ENCODE results near the gene TAF1B. TPM values are rescaled to one million over a fixed set of nuclear protein-coding genes. Genes with fewer than 3 reads are reported as not detected.

Gene TAF1B
- total RNA-seq, 1 experiment from 2014 or later = 24.8 TPM

- no peaks in the 10 kb centered on the region for H3K79me2 ChIP-seq (ENCODE audit: low read depth)
- H3K9me3 ChIP-seq (ENCODE audit: insufficient read depth, low read depth) = no peaks in the 10 kb centered on the region
- H3K27me3 ChIP-seq (ENCODE audit: insufficient read depth, low read depth) = no peaks in the 10 kb centered on the region
- H3K27ac ChIP-seq = no peak overlapping the region
- no peaks in the 10 kb centered on the region for H4K20me1 ChIP-seq (ENCODE audit: insufficient read depth)
- no peaks in the 10 kb centered on the region for H3K9me2 ChIP-seq (ENCODE audit: insufficient read depth)
- no peak overlapping the region for H3K4me3 ChIP-seq
- intact Hi-C loops (cut with micrococcal nuclease; ENCODE audit: unreplicated experiment) = loop anchor here (2.0 to 5.0 kb wide), 2 partner anchors 31 to 130 kb away; partner anchors contain the start of gene TAF1B
- DNase-seq = no peak
- BruUV-seq (replicated peaks) = no TSS peak
- peaks cover 51% of the 10 kb centered on the region for H3K4me1 ChIP-seq (replicated peaks; ENCODE audit: insufficient read depth)
- CTCF ChIA-PET = interaction anchor here (0.9 kb wide), 1 partner anchor 173 kb away, joined by 3 read pairs; no protein-coding TSS in a partner anchor
- no peak overlapping the region for H2AFZ ChIP-seq
- POLR2A ChIA-PET (ENCODE audit: unreplicated experiment) = interaction anchor here (0.7 kb wide), 1 partner anchor 31 kb away, joined by 4 read pairs; no protein-coding TSS in a partner anchor
- no peak for TF ChIP-seq EZH2 (IDR thresholded peaks at IDR 0.05; ENCODE audit: low read depth)
- TF ChIP-seq, protein P1, sequence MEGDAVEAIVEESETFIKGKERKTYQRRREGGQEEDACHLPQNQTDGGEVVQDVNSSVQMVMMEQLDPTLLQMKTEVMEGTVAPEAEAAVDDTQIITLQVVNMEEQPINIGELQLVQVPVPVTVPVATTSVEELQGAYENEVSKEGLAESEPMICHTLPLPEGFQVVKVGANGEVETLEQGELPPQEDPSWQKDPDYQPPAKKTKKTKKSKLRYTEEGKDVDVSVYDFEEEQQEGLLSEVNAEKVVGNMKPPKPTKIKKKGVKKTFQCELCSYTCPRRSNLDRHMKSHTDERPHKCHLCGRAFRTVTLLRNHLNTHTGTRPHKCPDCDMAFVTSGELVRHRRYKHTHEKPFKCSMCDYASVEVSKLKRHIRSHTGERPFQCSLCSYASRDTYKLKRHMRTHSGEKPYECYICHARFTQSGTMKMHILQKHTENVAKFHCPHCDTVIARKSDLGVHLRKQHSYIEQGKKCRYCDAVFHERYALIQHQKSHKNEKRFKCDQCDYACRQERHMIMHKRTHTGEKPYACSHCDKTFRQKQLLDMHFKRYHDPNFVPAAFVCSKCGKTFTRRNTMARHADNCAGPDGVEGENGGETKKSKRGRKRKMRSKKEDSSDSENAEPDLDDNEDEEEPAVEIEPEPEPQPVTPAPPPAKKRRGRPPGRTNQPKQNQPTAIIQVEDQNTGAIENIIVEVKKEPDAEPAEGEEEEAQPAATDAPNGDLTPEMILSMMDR (conservative IDR thresholded peaks at IDR 0.05) = no peak
- no peak overlapping the region for H3K4me2 ChIP-seq
- peaks cover 6% of the 10 kb centered on the region; the same call in 1 of the 2 replicates for H3F3A ChIP-seq (ENCODE audit: insufficient read depth, low read depth)
- H3K36me3 ChIP-seq (ENCODE audit: low read depth) = no peaks in the 10 kb centered on the region
Observed at GRCh38 chr2:9811679-9812511, 31.4 kb upstream of the TAF1B start.

GRCh38 chr2:9812945-9813311 lies 30.3 kb upstream of the TAF1B start:
- POLR2A ChIA-PET (ENCODE audit: unreplicated experiment) = no interaction called here
- H2AFZ ChIP-seq = no peak overlapping the region
- no TSS peak for BruUV-seq (replicated peaks)
- peaks cover 52% of the 10 kb centered on the region for H3K4me1 ChIP-seq (replicated peaks; ENCODE audit: insufficient read depth)
- no peak for DNase-seq
- CTCF ChIA-PET = interaction anchor here (0.6 to 1.3 kb wide), 4 partner anchors 102 to 258 kb away, joined by 3 to 13 read pairs (median 4); no protein-coding TSS in a partner anchor
- H3F3A ChIP-seq (ENCODE audit: insufficient read depth, low read depth) = peaks cover 13% of the 10 kb centered on the region; the same call in 1 of the 2 replicates
- H4K20me1 ChIP-seq (ENCODE audit: insufficient read depth) = no peaks in the 10 kb centered on the region
- H3K27ac ChIP-seq = no peak overlapping the region
- TF ChIP-seq EZH2 (IDR thresholded peaks at IDR 0.05; ENCODE audit: low read depth) = no peak
- TF ChIP-seq, protein P1 (conservative IDR thresholded peaks at IDR 0.05) = no peak
- no peaks in the 10 kb centered on the region for H3K9me3 ChIP-seq (ENCODE audit: insufficient read depth, low read depth)
- intact Hi-C loops (cut with micrococcal nuclease; ENCODE audit: unreplicated experiment) = loop anchor here (2.0 to 5.0 kb wide), 2 partner anchors 30 to 129 kb away; partner anchors contain the start of gene TAF1B
- no peaks in the 10 kb centered on the region for H3K27me3 ChIP-seq (ENCODE audit: insufficient read depth, low read depth)
- no peaks in the 10 kb centered on the region for H3K9me2 ChIP-seq (ENCODE audit: insufficient read depth)
- no peak overlapping the region for H3K4me3 ChIP-seq
- no peak overlapping the region for H3K4me2 ChIP-seq
- no peaks in the 10 kb centered on the region for H3K36me3 ChIP-seq (ENCODE audit: low read depth)
- no peaks in the 10 kb centered on the region for H3K79me2 ChIP-seq (ENCODE audit: low read depth)

- Histone ChIP-seq H3K4me2 (peak overlapping the region; percentile 69), H3K27ac (no peak overlapping the region), H4K20me1 (ENCODE audit: insufficient read depth) (no peaks in the 10 kb centered on the region), H3K27me3 (ENCODE audit: insufficient read depth, low read depth) (no peaks in the 10 kb centered on the region), H3F3A (ENCODE audit: insufficient read depth, low read depth) (peaks cover 18% of the 10 kb centered on the region; the same call in 1 of the 2 replicates), H3K9me3 (ENCODE audit: insufficient read depth, low read depth) (no peaks in the 10 kb centered on the region), H3K9me2 (ENCODE audit: insufficient read depth) (no peaks in the 10 kb centered on the region), H3K36me3 (ENCODE audit: low read depth) (no peaks in the 10 kb centered on the region), H3K79me2 (ENCODE audit: low read depth) (no peaks in the 10 kb centered on the region), H2AFZ (peak overlapping the region; percentile 41), H3K4me1 (replicated peaks; ENCODE audit: insufficient read depth) (peaks cover 52% of the 10 kb centered on the region), H3K4me3 (no peak overlapping the region)
- CTCF ChIA-PET = interaction anchor here (0.7 to 1.3 kb wide), 2 partner anchors 101 to 134 kb away, joined by 6 to 13 read pairs; no protein-coding TSS in a partner anchor
- POLR2A ChIA-PET (ENCODE audit: unreplicated experiment) = no interaction called here
- intact Hi-C loops (cut with micrococcal nuclease; ENCODE audit: unreplicated experiment) = loop anchor here (1.0 to 5.0 kb wide), 3 partner anchors 29 to 129 kb away; partner anchors contain the start of gene TAF1B
- peak; percentile 23 to 67 for DNase-seq
- no peak for TF ChIP-seq EZH2 (IDR thresholded peaks at IDR 0.05; ENCODE audit: low read depth)
- TF ChIP-seq, protein P1 (conservative IDR thresholded peaks at IDR 0.05) = peak; percentile 97
- BruUV-seq (replicated peaks) = no TSS peak
Observed at GRCh38 chr2:9813312-9814128, 29.8 kb upstream of the TAF1B start.
